ENCODE results near the gene ARL8A.

ARL8A gene

DNA sequence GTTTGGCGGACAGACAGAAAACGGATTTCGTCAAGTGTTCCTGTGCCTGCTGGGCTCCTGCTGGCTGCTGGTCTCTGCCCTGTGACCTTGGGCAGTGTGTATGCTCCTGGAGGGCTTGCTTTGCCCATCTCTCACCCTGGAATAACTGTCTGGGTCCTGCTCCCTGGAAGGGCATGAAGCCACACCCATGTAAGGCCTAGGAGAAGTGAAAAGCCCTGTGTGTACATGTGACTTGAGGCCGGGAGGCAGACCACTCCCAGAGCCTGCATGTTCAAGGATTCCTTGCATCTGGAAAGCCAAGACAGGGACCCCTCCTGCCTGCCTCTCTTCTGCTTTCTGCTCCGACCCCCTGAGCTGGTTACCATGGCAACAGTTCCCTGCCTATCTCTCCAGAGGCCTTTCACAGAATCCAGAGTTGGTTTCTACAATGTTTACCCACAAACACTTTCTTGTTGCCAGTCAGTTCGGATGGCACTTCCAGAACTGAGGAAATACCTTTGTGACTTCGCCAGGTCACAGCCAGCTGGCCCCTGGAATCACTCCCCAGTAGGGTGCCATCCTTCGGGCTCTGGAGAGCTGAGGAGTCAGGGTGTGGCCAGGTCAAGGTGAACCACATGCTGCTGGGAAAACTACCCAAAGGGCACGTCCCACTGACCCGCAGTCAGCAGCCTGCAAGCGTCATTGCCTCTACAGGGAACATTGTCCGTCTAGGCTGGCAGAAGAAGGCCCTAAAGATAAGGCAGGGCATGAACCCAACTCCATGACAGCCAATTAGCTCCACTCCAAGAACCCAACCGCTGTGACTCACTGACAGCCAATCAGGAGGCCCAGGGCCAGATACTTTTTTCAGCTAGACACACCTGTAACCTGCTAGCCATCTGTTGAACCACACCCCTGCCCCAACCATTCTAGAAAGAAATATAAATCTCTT, 36.5 kb downstream of the ARL8A start:
- DNase-seq, result no peak

DNA sequence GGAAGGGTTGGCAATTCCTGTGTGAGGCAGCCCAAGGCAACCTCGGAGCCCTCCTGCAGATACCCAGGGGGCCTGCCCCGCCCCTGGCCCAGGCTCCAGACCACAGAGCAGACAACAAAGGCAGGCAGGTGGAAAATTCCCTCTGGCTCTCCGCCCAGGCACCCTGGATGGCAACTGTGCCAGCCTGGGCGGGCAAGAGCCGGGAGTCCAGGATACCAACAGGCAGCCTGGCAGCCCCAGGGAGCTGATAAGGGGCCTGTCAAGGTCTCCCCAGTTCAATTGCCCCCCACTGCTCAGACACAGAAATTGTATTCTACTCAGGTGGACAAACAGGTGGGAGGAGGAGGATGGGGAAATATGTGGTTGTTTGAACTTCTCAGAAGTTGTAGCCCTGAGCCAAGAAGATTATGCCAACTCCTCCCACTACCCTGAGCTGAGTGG, 37.2 kb downstream of the ARL8A start:
- DNase-seq, result no peak

DNA sequence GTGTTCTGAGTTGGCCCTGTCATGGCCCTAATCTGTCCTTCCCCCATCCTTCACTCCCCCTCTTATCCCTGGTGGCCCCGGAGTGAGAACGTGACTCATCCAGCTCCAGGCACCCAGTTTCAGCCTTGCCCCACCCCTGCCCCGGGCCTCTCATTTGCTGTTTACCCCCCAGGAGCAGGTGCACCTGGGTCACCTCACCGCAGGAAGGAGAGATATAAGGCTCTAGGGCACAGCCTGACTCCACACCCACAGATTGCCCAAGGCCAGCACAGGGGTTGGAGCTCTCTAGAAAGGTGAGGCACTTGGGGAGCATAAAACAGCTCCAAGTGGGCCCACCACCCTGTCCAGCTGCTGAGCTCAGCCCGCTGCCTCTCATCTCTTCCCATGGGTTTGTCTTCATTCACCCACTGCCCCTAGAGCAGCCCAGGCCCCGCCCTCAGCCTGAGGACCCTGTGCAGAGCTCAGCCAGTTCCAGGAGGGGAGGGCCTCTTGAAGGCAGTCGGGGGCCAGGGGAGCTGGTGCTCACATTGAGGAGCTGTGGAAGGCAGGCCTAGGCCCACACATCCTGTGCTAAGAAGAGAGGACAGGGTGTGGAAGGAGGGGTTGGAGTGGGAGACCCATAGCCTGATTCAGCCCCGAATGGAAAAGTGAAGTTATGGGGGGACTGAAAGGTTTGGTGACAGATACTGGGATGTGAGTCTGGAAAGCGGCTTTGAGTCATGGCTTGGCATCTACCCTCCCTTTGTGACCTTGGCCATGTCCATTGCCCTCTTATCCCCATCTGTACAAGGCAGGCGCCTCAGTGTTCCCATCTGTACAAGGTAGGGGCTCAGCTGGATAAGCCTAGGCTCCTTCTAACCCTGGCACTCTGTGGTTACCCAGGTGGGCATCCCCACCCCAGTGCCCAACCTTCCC, 37.9 kb downstream of the ARL8A start:
- DNase-seq, result no peak

DNA sequence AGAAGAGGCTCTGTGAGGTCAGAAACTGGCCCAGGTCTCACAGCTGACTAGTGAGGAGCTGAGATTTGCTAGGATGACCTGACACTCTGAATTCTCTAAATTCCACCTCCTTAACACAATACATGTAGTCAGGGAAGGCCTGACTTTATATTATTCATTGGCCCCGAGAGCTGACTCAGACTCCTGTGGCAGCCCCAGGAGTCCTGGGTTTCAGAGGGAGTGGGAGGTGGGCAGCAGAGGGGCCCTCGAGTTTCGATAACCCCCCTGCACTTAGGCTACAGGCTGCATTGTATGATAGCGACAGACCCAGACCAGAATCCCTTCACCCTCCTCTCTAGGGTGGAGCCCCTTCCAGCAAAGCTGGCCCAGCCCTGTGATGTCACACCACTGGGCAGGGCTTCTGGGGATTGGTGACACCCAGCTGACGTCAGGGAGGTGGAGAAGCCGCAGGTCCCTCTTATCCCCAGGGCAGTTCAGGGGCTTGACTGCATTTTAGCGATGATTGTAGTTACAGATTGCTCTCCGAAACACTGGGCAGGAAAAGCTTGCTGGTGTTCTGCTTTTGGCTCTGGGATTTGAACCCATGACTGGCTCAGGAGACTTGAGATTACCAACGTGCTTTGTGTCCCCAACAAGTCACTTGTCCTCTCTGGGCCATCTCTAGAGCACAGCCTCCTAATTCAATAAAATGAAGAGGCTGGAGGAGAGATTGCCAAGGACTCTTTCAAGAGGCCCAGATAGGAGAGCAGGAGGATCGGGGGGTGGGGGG, 38.8 kb downstream of the ARL8A start:
- DNase-seq, result no peak

DNA sequence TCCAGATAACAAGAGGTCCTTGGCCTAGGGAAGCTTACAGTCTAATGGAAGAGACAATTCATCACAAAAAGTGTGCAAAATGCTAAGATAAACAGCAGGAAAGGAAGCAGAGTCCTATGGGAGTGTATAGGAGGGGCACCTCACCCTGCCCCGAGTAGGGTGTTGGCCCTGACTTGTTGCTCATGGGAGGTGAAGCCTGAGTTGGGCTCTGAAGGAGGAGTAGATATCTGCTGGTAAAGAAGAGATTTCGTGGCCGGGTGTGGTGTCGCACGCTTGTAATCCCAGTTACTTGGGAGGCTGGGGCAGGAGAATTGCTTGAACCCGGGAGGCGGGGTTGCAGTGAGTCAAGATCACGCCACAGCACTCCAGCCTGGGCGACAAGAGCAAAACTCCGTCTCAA, 40.5 kb downstream of the ARL8A start:
- DNase-seq, result no peak

DNA sequence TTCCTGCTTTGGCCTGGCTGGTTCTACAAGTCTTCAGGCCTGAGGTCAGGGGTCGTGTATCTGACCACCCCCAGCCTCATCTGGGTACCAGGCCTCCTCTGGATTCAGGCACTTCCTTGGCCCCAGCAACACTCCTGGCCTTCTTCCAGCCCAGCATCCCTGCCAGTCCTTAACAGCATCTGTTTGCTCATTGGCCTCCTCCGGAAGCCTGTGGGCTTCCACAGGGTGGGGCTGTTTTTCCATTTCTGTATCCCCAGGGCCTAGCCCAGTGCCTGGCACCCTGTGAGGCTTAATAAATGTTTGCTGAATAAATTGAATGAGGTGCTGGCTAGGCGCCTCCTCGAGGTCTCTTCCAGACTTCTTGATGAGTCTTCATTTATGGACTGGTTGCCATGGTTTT, 43.4 kb downstream of the ARL8A start:
- no peak for DNase-seq

DNA sequence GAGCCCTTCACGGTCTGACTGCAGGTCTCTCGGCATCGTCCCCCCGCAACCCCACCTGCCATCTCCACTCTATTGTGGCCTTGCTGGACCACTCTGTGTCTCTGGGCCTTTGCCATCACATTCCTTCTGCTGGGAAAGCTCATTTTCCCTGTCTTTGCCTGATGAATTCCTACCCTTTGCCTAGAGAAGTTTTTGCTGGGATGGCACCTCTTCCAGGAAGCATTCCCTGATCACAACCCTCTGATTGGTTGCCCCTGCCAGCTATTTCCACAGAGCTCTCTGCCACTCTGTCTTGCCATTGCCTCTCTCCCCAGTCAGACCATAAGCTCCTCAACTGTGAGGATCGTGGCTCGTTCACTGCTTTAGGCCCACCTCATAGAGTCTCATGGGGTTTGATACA, 50.7 kb downstream of the ARL8A start:
- no peak for DNase-seq

DNA sequence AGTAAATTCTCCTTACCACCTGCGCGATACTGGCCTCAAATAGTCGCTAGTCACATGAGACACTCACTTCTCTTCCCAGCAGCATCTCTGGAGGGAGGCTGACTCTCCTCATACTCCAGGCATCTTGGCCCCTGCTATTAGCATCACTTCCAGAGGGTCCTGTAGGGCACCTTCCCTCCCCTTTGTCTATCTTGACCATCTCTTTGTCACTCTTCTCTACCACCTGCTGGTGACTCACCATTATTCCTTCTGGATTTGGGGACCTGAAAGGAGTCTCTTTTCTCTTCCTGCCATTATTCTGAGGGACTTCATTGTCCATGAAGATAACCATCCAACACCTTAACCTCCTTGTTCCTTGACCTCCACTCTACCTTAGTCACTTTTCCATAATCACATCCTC, 53.5 kb downstream of the ARL8A start:
- DNase-seq, result no peak

DNA sequence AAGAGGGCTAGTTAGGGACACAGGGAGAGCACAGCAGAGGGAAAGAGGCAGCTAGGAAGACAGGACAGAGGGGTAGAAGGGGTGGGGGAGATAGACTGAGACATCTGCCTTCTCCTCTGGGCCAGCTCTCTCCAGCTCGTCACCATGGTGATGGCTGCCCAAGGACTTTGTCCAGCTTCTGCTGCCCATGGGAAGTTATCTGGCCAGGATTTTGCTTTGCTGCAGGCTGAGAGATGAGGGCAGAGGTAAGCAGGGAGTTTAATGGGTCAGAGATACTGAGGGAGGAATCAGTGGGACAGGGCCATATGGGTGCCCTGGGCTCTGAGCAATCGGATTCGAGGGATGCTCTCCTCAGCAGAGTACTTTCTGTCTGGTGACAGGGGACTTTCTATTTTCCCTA, 56.3 kb downstream of the ARL8A start:
- no peak for DNase-seq

DNA sequence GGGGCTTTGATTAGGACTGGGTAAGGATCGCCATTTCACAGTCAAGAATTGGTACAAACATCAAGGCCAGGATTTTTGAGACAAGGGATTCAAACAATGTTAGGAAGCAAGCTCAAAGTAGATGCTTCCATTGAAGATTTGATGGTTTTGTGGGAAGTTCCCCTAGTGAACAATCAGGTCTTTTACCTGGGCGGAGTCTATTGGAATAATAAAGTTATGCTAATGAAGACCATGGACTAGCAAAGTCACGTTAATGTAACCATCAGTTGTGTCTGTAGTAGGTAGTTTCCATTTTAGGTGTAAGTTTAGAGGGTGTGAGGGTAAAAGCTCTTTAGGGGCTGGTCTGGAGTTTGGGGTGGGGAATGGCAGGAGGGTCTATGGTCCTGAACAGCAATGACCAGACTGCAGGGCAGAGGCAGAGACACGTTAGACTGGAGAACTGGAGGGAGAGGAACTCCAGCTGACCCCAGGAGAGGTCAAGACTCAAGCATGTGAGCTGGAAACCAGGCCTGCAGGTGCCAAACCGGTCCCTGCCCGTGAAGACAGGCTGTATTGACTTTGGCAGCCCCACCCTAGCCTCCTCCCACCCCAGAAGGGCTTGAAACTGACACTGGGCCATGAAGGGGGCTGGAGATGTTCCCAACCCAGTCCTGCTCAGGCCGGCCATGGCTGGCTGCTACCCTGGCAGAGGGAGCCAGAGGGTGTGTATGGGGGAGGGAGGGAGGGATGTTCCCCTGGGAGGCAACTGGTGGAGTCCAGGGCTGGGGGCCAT, 57.8 kb downstream of the ARL8A start:
- no peak for DNase-seq

DNA sequence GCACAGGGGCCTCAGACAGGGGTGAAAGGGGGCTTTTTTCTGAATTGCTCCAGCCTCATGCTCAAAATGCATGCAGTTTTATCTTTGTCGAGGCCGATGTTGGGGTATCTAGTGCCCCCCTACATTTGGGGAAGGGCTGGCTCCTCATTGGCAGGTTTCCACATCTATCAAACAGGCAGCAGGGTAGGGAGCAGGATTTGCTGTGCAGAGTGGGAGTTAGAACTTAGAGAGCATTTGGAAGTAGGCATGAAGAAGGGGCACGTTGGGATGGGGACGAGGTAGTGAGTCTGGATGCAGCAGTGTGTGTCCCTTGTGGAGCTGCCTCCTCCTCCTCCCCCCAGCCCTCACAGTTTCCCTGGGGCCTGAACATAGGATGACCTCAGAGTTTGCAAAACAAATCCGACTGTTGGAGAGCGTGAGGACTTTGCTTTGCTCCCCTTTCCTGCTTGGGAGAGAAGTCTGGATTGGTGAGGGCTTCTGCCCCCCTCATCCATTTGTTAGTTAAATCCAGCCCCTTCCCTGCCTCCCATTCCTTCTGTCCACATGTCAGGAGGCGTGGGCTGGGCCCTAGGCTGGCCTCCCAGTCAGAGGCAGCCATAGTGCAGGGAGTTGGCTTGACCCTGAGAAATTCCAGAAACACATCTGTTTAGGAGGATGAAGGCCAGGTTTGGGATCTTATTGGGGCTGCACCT, 58.7 kb downstream of the ARL8A start:
- DNase-seq, result no peak

DNA sequence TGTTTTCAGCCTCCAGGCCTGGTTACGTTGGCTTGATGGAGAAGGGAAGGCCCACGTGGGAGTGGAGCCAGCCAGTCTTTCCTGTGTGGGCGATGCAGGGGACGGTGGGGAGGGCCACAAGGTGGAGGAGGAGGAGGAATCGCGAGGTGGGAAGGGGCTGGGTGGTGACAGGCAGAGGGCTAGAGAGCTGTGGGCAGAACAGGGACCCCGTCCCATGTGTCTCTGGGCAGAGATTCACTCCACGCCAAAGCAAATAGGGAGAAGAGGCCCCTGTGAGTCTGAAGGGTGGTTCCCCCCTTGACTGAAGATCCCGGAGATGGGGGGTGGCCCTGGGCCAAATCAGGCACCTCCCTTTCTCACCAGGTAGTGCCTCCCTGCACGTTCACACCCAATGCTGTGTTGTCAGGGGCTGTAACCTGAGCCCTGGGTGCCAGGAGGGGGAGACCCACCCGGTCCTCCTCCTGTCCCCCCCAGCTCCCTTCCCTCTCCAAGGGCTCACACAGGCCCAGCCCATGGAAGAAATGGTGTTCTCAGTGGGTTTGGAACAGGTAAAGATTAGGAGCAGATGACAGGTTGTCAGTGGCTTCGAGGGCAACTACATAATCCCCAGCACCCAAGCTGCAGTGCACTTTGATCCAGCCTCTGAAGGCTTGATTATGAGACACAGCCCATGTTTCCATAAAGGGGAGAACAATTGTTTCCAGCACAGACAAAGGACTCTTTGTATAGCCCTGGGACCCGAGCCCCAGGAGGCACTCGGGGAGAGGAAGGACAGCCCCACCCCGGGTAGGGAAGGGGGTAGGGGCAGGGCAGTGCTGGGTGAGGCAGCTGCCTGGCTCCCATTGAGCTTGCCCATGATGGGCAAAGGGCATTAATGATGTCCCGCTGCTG, 59.5 kb downstream of the ARL8A start:
- DNase-seq, result no peak

Data from central memory CD4-positive, alpha-beta T cell (primary cell).